PC-9 (cell line): Measurements from ENCODE around the gene UBTF. TPM values are rescaled to one million over a fixed set of nuclear protein-coding genes. Genes with fewer than 3 reads are reported as not detected.

ENCODE experiments used
- BruUV-seq: library from RNA; stranded (reverse); fragments of 400-500 nt; replicated peaks from 2 replicates; lab custom pipeline; 2021; lab: Mats Ljungman, UMichigan
- CTCF ChIA-PET: fragments of 300-600 bp; sonication (Branson Sonifier 250); formaldehyde crosslinking; loops from one replicate; lab custom pipeline; 2022; ENCODE audit warnings: antibody characterized with exemption; lab: Charles Lee
- POLR2A ChIA-PET: fragments of 300-600 bp; sonication (Branson Sonifier 250); formaldehyde crosslinking; loops from one replicate; lab custom pipeline; 2022; ENCODE audit warnings: antibody characterized with exemption; ENCODE audit not compliant: unreplicated experiment; lab: Charles Lee
- DNase-seq, 2 experiments: peaks; one replicate each; pipeline versions ENCODE4 v3.0.0 to v3.0.0-alpha.2; 2015 to 2022; ENCODE audit warnings: mixed read lengths in 1 of 2
- H2AFZ ChIP-seq: fragments of 200-600 bp; sonication (generic); 2 replicates; pipeline ENCODE4 v1.8.1; 2017; ENCODE audit warnings: antibody characterized with exemption
- H3F3A ChIP-seq: fragments of 200-600 bp; sonication (generic); 2 replicates; pipeline ENCODE4 v1.8.1; 2017; ENCODE audit warnings: antibody characterized with exemption, mild to moderate bottlenecking, low read depth; ENCODE audit not compliant: insufficient read depth
- H3K27ac ChIP-seq: fragments of 200-600 bp; sonication (generic); 2 replicates; pipeline ENCODE4 v1.6.1; 2016; ENCODE audit warnings: mixed run types
- H3K27me3 ChIP-seq: fragments of 200-600 bp; sonication (generic); 2 replicates; pipeline ENCODE4 v1.6.1; 2016; ENCODE audit warnings: low read depth, mixed run types; ENCODE audit not compliant: insufficient read depth
- H3K36me3 ChIP-seq: fragments of 200-600 bp; sonication (generic); 2 replicates; pipeline ENCODE4 v1.6.1; 2016; ENCODE audit warnings: low read depth, mixed run types
- H3K4me1 ChIP-seq: fragments of 200-600 bp; sonication (generic); replicated peaks from 2 replicates; pipeline ENCODE4 v1.6.1; 2016; ENCODE audit warnings: mixed run types; ENCODE audit not compliant: insufficient read depth
- H3K4me2 ChIP-seq: fragments of 200-600 bp; sonication (generic); 2 replicates; pipeline ENCODE4 v1.6.1; 2017; ENCODE audit warnings: mixed run types
- H3K4me3 ChIP-seq: fragments of 200-600 bp; sonication (generic); 2 replicates; pipeline ENCODE4 v1.6.1; 2016; ENCODE audit warnings: mixed run types
- H3K79me2 ChIP-seq: fragments of 200-600 bp; sonication (generic); 2 replicates; pipeline ENCODE4 v1.6.1; 2017; ENCODE audit warnings: low read depth, mixed run types
- H3K9me2 ChIP-seq: fragments of 200-600 bp; sonication (generic); 2 replicates; pipeline ENCODE4 v1.8.1; 2017; ENCODE audit warnings: mild to moderate bottlenecking; ENCODE audit not compliant: insufficient read depth
- H3K9me3 ChIP-seq: fragments of 200-600 bp; sonication (generic); 2 replicates; pipeline ENCODE4 v1.8.1; 2016; ENCODE audit warnings: low read depth; ENCODE audit not compliant: insufficient read depth
- H4K20me1 ChIP-seq: fragments of 200-600 bp; sonication (generic); 2 replicates; pipeline ENCODE4 v1.8.1; 2017; ENCODE audit not compliant: insufficient read depth
- EZH2 ChIP-seq: fragments of 200-600 bp; sonication (generic); IDR thresholded peaks from 2 replicates; pipeline ENCODE4 v1.8.0; 2017; ENCODE audit warnings: antibody characterized with exemption, low read depth
- intact Hi-C: fragments of 100-400 bp; cut with micrococcal nuclease; formaldehyde crosslinking; loops from one replicate; pipeline ENCODE4 v1.10.0; 2022; ENCODE audit not compliant: unreplicated experiment
- total RNA-seq: library from RNA; stranded (reverse); gene quantifications from 2 replicates; pipeline ENCODE4 v1.2.3, GENCODE V29; 2021
- TF ChIP-seq, protein P1 (sequence below): fragments of 200-600 bp; sonication (generic); conservative IDR thresholded peaks from 2 replicates; pipeline ENCODE4 v1.6.1; 2017; ENCODE audit warnings: mixed run types, antibody characterized with exemption, mild to moderate bottlenecking, moderate library complexity

Gene UBTF
- total RNA-seq, 1 experiment from 2014 or later = 61.7 TPM

GRCh38 chr17:44170135-44170498, 49.4 kb downstream of the UBTF start:
- CTCF ChIA-PET = no interaction called here
- Histone ChIP-seq H3K4me1 (no peaks in the 10 kb centered on the region), H3K79me2 (no peaks in the 10 kb centered on the region), H3F3A (no peaks in the 10 kb centered on the region), H3K4me2 (no peak overlapping the region), H3K36me3 (no peaks in the 10 kb centered on the region), H3K4me3 (no peak overlapping the region), H4K20me1 (no peaks in the 10 kb centered on the region), H3K27ac (no peak overlapping the region), H3K9me2 (no peaks in the 10 kb centered on the region), H2AFZ (no peak overlapping the region), H3K9me3 (no peaks in the 10 kb centered on the region), H3K27me3 (no peaks in the 10 kb centered on the region)
- no peak for DNase-seq
- TF ChIP-seq, protein P1, sequence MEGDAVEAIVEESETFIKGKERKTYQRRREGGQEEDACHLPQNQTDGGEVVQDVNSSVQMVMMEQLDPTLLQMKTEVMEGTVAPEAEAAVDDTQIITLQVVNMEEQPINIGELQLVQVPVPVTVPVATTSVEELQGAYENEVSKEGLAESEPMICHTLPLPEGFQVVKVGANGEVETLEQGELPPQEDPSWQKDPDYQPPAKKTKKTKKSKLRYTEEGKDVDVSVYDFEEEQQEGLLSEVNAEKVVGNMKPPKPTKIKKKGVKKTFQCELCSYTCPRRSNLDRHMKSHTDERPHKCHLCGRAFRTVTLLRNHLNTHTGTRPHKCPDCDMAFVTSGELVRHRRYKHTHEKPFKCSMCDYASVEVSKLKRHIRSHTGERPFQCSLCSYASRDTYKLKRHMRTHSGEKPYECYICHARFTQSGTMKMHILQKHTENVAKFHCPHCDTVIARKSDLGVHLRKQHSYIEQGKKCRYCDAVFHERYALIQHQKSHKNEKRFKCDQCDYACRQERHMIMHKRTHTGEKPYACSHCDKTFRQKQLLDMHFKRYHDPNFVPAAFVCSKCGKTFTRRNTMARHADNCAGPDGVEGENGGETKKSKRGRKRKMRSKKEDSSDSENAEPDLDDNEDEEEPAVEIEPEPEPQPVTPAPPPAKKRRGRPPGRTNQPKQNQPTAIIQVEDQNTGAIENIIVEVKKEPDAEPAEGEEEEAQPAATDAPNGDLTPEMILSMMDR = no peak
- TF ChIP-seq EZH2 = no peak
- intact Hi-C loops = no loop called here
- no TSS peak for BruUV-seq
- POLR2A ChIA-PET = no interaction called here

DNA sequence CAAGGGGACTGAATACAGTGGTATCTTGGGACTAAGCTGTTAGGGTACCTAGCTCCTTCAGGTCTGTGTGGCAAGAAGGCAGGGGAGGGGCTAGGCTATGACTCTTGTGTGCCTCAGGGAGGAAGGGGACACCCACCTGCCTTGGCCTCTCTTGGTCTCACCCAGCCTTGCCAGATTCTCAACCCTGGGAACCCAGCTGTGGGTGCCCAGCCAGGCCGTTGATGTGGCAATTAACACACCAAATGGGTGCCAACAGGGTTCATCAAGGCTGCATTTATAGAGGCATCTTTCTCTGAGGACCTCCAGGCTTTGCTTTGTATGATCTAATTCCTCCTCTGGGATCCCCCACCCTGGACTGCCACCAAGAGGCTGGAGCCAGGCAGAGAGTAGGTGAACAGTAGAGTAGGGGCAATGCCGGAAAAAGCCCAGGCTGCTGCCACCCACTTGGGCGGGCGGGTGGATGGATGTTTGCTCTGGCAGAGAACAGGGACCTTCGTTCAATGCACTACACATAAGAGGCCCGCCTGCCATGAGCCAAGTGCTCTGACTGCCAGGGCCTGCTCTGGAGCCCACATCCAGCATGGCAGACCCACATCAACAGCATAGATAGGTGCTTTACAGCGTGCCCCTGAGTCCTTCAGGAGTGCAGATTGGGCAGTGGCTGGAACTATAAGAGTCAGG, 52.2 kb downstream of the UBTF start:
- no peaks in the 10 kb centered on the region for H3K4me1 ChIP-seq
- no peaks in the 10 kb centered on the region for H3K27me3 ChIP-seq
- no peaks in the 10 kb centered on the region for H3K9me2 ChIP-seq
- no peaks in the 10 kb centered on the region for H3K79me2 ChIP-seq
- no peaks in the 10 kb centered on the region for H3K9me3 ChIP-seq
- BruUV-seq = no TSS peak
- no peak overlapping the region for H3K4me3 ChIP-seq
- H3F3A ChIP-seq = no peaks in the 10 kb centered on the region; the same call in 1 of the 2 replicates
- H2AFZ ChIP-seq = no peak overlapping the region
- DNase-seq = no peak
- no peak overlapping the region for H3K27ac ChIP-seq
- CTCF ChIA-PET = interaction anchor here (1.8 kb wide), 1 partner anchor 83 kb away, joined by 14 read pairs; no protein-coding TSS in a partner anchor
- H4K20me1 ChIP-seq = no peaks in the 10 kb centered on the region
- intact Hi-C loops = no loop called here
- no peaks in the 10 kb centered on the region for H3K36me3 ChIP-seq
- TF ChIP-seq, protein P1 = no peak
- TF ChIP-seq EZH2 = no peak
- no peak overlapping the region for H3K4me2 ChIP-seq
- POLR2A ChIA-PET = interaction anchor here (0.6 to 0.7 kb wide), 2 partner anchors 30 to 101 kb away, joined by 4 to 6 read pairs; no protein-coding TSS in a partner anchor

GRCh38 chr17:44164476-44164875, 55.0 kb downstream of the UBTF start:
- H3K9me2 ChIP-seq = no peaks in the 10 kb centered on the region
- BruUV-seq = no TSS peak
- no peaks in the 10 kb centered on the region for H3K9me3 ChIP-seq
- no peaks in the 10 kb centered on the region for H3K79me2 ChIP-seq
- DNase-seq = no peak
- no peaks in the 10 kb centered on the region; the same call in 1 of the 2 replicates for H3F3A ChIP-seq
- CTCF ChIA-PET = no interaction called here
- H3K36me3 ChIP-seq = no peaks in the 10 kb centered on the region
- no peak overlapping the region for H2AFZ ChIP-seq
- H4K20me1 ChIP-seq = no peaks in the 10 kb centered on the region
- no peaks in the 10 kb centered on the region for H3K4me1 ChIP-seq
- POLR2A ChIA-PET = no interaction called here
- intact Hi-C loops = no loop called here
- no peak overlapping the region for H3K4me3 ChIP-seq
- H3K4me2 ChIP-seq = no peak overlapping the region
- no peak overlapping the region for H3K27ac ChIP-seq
- TF ChIP-seq, protein P1 = no peak
- no peak for TF ChIP-seq EZH2
- H3K27me3 ChIP-seq = no peaks in the 10 kb centered on the region
